Gastrocnemius medialis (tissue), 4 donors: ENCODE measurements around the gene EEFSEC. TPM values are rescaled to one million over a fixed set of nuclear protein-coding genes. Genes with fewer than 3 reads are reported as not detected.

ENCODE experiments used
- ATAC-seq, 2 donors: fragments of 150-250 bp; one replicate each; pipeline ENCODE4 v1.9.1; 2016
- DNase-seq, 2 donors: peaks; one replicate each; pipeline ENCODE4 v3.0.0-alpha.2; 2019
- H3K27ac ChIP-seq, 4 donors: fragments of 200-600 bp; sonication (generic); 1 replicate in 1 of 4; 2 replicates in 3 of 4; pipeline ENCODE4 v1.5.1; 2016 to 2018; ENCODE audit warnings: mild to moderate bottlenecking in 2 of 4, moderate library complexity in 1 of 4
- H3K27me3 ChIP-seq, 3 donors: fragments of 200-600 bp; sonication (generic) in 2 of 3; 1 replicate in 1 of 3; 2 replicates in 2 of 3; pipeline versions ENCODE4 v1.5.1 to v1.6.0; 2016 to 2019; ENCODE audit warnings: mild to moderate bottlenecking in 1 of 3, moderate library complexity in 1 of 3
- H3K36me3 ChIP-seq, 2 donors: fragments of 200-600 bp; sonication (generic) in 1 of 2; one replicate each; pipeline ENCODE4 v1.5.1; 2017 to 2018
- H3K4me1 ChIP-seq, 2 donors: fragments of 200-600 bp; sonication (generic) in 1 of 2; one replicate each; pipeline ENCODE4 v1.5.1; 2016 to 2017; ENCODE audit warnings: mild to moderate bottlenecking in 2 of 2
- H3K4me3 ChIP-seq, 4 donors: fragments of 200-600 bp; sonication (generic) in 3 of 4; 1 replicate in 1 of 4; 2 replicates in 3 of 4; pipeline ENCODE4 v1.5.1; 2016 to 2019; ENCODE audit warnings: mild to moderate bottlenecking in 2 of 4
- H3K9me3 ChIP-seq, 3 donors: fragments of 200-600 bp; sonication (generic) in 2 of 3; 1 replicate in 1 of 3; 2 replicates in 2 of 3; pipeline ENCODE4 v1.5.1; 2016 to 2019
- CTCF ChIP-seq, 5 experiments: fragments of 450-650 bp in 3 of 5; fragments of 200-600 bp in 2 of 5; sonication (generic) in 2 of 5; IDR thresholded peaks in 4 of 5; conservative IDR thresholded peaks in 1 of 5; 1 replicate in 4 of 5; 2 replicates in 1 of 5; pipeline ENCODE4 v1.5.1; 2016 to 2019; ENCODE audit warnings: antibody characterized with exemption in 5 of 5, mild to moderate bottlenecking in 3 of 5, moderate library complexity in 3 of 5
- POLR2A ChIP-seq, 2 donors: fragments of 450-650 bp; IDR thresholded peaks; one replicate each; pipeline ENCODE4 v1.6.1; 2017; ENCODE audit warnings: antibody characterized with exemption in 2 of 2, mild to moderate bottlenecking in 2 of 2, moderate library complexity in 2 of 2
- in situ Hi-C, 4 donors: fragments of 200-750 bp; cut with MboI; loops; one replicate each; pipeline versions ENCODE4 v1.15.0 to v1.8.0; 2017; ENCODE audit warnings: low sequenced_read_pairs in 4 of 4
- intact Hi-C: fragments of 100-400 bp; cut with DNase I; formaldehyde crosslinking; loops from one replicate; pipeline ENCODE4 v1.15.1; 2023; ENCODE audit warnings: low total_unique reads
- total RNA-seq, 4 donors: library from RNA; depleted of rRNA; stranded (reverse); fragments of >200 nt; gene quantifications; one replicate each; pipeline versions ENCODE4 v1.1.0 to v1.2.3, GENCODE V29; 2016

EEFSEC gene
- total RNA-seq, 4 donors from 2014 or later, result 21.0 to 29.4 (median 23.4) TPM

- Histone ChIP-seq H3K36me3 (no peaks in the 10 kb centered on the region), H3K4me1 (peaks cover 6 to 11% of the 10 kb centered on the region in 2 donors), H3K27ac (no peak overlapping the region), H3K9me3 (no peaks in the 10 kb centered on the region), H3K4me3 (no peak overlapping the region), H3K27me3 (no peaks in the 10 kb centered on the region)
- ATAC-seq (no peak), DNase-seq (no peak)
- in situ Hi-C loops, result no loop called here
- TF ChIP-seq CTCF (IDR thresholded peaks at IDR 0.05 in 4 of 5, conservative IDR thresholded peaks at IDR 0.05 in 1 of 5) (no peak), POLR2A (IDR thresholded peaks at IDR 0.05) (no peak)
- intact Hi-C loops, result no loop called here
Observed at GRCh38 chr3:128313071-128313725, 159.9 kb downstream of the EEFSEC start.

- Histone ChIP-seq H3K9me3 (no peaks in the 10 kb centered on the region), H3K27ac (no peak overlapping the region), H3K36me3 (no peaks in the 10 kb centered on the region), H3K4me1 (peaks cover 4 to 14% of the 10 kb centered on the region in 2 donors), H3K4me3 (no peak overlapping the region), H3K27me3 (no peaks in the 10 kb centered on the region)
- in situ Hi-C loops (no loop called here), intact Hi-C loops (no loop called here)
- TF ChIP-seq POLR2A (IDR thresholded peaks at IDR 0.05) (no peak), CTCF (IDR thresholded peaks at IDR 0.05 in 4 of 5, conservative IDR thresholded peaks at IDR 0.05 in 1 of 5) (no peak)
- ATAC-seq (no peak), DNase-seq (no peak)
Observed at GRCh38 chr3:128313935-128314334, 160.7 kb downstream of the EEFSEC start.

GRCh38 chr3:128315313-128315712, 162.0 kb downstream of the EEFSEC start:
- DNase-seq, result no peak
- in situ Hi-C loops (no loop called here), intact Hi-C loops (no loop called here)
- H3K4me1 ChIP-seq, result peaks cover 4 to 7% of the 10 kb centered on the region in 2 donors
- no peaks in the 10 kb centered on the region for H3K27me3 ChIP-seq
- no peak for ATAC-seq
- H3K4me3 ChIP-seq, result no peak overlapping the region
- H3K9me3 ChIP-seq, result no peaks in the 10 kb centered on the region
- H3K36me3 ChIP-seq, result no peaks in the 10 kb centered on the region
- TF ChIP-seq POLR2A (IDR thresholded peaks at IDR 0.05) (no peak), CTCF (IDR thresholded peaks at IDR 0.05 in 4 of 5, conservative IDR thresholded peaks at IDR 0.05 in 1 of 5) (no peak)
- H3K27ac ChIP-seq, result no peak overlapping the region

- Histone ChIP-seq H3K36me3 (no peaks in the 10 kb centered on the region), H3K27me3 (no peaks in the 10 kb centered on the region), H3K4me3 (no peak overlapping the region), H3K9me3 (no peaks in the 10 kb centered on the region), H3K27ac (no peak overlapping the region), H3K4me1 (peaks cover 1 to 12% of the 10 kb centered on the region in 2 donors)
- in situ Hi-C loops (no loop called here), intact Hi-C loops (no loop called here)
- DNase-seq, result no peak
- ATAC-seq, result no peak
- TF ChIP-seq POLR2A (IDR thresholded peaks at IDR 0.05) (no peak), CTCF (IDR thresholded peaks at IDR 0.05 in 4 of 5, conservative IDR thresholded peaks at IDR 0.05 in 1 of 5) (no peak)
Observed at GRCh38 chr3:128316481-128316891, 163.2 kb downstream of the EEFSEC start.
